AG04449 (cell line): Measurements from ENCODE around the gene SLAMF1.

Source experiments
- CTCF ChIA-PET: fragments of 350-600 bp; formaldehyde crosslinking; extraction: SDS; loops from one replicate; lab custom pipeline; 2021; ENCODE audit warnings: antibody characterized with exemption; lab: Yijun Ruan, JAX
- POLR2A ChIA-PET: fragments of 400-600, 350-600 bp; formaldehyde crosslinking; extraction: SDS; loops from one replicate; lab custom pipeline; 2020; ENCODE audit warnings: antibody characterized with exemption, inconsistent platforms; lab: Yijun Ruan, JAX
- DNase-seq: peaks from one replicate; pipeline ENCODE4 v3.0.0-alpha.2; 2010; ENCODE audit warnings: low read depth, low spot score
- H3K4me3 ChIP-seq: 2 replicates; pipeline ENCODE4 v1.5.1; 2011; ENCODE audit warnings: low read depth, mild to moderate bottlenecking, control low read depth, low read length
- CTCF ChIP-seq: IDR thresholded peaks from one replicate; pipeline ENCODE4 v1.5.1; 2011; ENCODE audit warnings: mild to moderate bottlenecking, moderate library complexity, low read length, control low read depth, inconsistent platforms; ENCODE audit not compliant: insufficient read depth; ENCODE audit errors: missing control alignments

SLAMF1 gene

GRCh38 chr1:160651433-160652064, 4.7 kb upstream of the SLAMF1 start:
- POLR2A ChIA-PET: no interaction called here
- CTCF ChIA-PET: interaction anchor here (0.9 kb wide), 1 partner anchor 25 kb away, joined by 3 read pairs; no protein-coding TSS in a partner anchor
- no peak overlapping the region for H3K4me3 ChIP-seq

GRCh38 chr1:160647329-160647720, 481 bp upstream of the SLAMF1 start:
- CTCF ChIA-PET: interaction anchor here (1.1 kb wide), 1 partner anchor 28 kb away, joined by 3 read pairs; no protein-coding TSS in a partner anchor
- no peak for DNase-seq
- no peak overlapping the region for H3K4me3 ChIP-seq
- no peak for TF ChIP-seq CTCF
- POLR2A ChIA-PET: no interaction called here

More at GRCh38 chr1:160651433-160652064, 4.7 kb upstream of the SLAMF1 start:
- DNase-seq: no peak
- TF ChIP-seq CTCF: no peak

GRCh38 chr1:160646180-160646579, 664 bp downstream of the SLAMF1 start:
- DNase-seq: no peak
- POLR2A ChIA-PET: no interaction called here
- no peak overlapping the region for H3K4me3 ChIP-seq
- CTCF ChIA-PET: interaction anchor here (0.5 kb wide), 1 partner anchor 1651 kb away, joined by 3 read pairs; no protein-coding TSS in a partner anchor
- TF ChIP-seq CTCF: no peak

GRCh38 chr1:160645386-160646130, 1.3 kb downstream of the SLAMF1 start:
- no peak for TF ChIP-seq CTCF
- ChIA-PET CTCF (no interaction called here), POLR2A (no interaction called here)
- H3K4me3 ChIP-seq: no peak overlapping the region
- DNase-seq: no peak

GRCh38 chr1:160644399-160644798, 2.4 kb downstream of the SLAMF1 start:
- CTCF ChIA-PET: no interaction called here
- no peak for DNase-seq
- POLR2A ChIA-PET: no interaction called here
- TF ChIP-seq CTCF: no peak
- no peak overlapping the region for H3K4me3 ChIP-seq

- ChIA-PET CTCF (no interaction called here), POLR2A (no interaction called here)
- TF ChIP-seq CTCF: no peak
- no peak overlapping the region for H3K4me3 ChIP-seq
- no peak for DNase-seq
Measured at GRCh38 chr1:160643138-160643537, 3.7 kb downstream of the SLAMF1 start.
